ENCODE measurements around the gene PMEPA1. TPM values are rescaled to one million over a fixed set of nuclear protein-coding genes. Genes with fewer than 3 reads are reported as not detected.

The PMEPA1 gene
- total RNA-seq, 1 experiment from 2014 or later, result 89.8 TPM

DNA sequence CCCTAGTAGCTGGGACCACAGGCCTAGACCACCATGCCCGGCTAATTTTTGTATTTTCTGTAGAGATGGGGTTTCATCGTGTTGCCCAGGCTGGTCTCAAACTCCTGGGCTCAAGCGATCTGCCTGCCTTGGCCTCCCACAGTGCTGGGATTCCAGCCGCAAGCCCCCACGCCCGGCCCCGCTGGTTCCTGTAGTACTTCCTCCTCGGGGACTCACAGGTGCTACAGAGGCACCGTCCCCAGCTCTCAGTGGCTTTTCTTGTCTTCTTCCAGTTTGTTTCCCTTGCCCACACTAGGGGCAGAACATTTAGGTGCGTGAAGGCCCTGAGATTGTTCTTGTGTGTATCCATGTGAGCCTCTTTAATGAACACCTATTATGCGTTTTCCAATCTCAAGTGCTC is 88.8 kb downstream of the PMEPA1 start:
- TF ChIP-seq, protein P1, sequence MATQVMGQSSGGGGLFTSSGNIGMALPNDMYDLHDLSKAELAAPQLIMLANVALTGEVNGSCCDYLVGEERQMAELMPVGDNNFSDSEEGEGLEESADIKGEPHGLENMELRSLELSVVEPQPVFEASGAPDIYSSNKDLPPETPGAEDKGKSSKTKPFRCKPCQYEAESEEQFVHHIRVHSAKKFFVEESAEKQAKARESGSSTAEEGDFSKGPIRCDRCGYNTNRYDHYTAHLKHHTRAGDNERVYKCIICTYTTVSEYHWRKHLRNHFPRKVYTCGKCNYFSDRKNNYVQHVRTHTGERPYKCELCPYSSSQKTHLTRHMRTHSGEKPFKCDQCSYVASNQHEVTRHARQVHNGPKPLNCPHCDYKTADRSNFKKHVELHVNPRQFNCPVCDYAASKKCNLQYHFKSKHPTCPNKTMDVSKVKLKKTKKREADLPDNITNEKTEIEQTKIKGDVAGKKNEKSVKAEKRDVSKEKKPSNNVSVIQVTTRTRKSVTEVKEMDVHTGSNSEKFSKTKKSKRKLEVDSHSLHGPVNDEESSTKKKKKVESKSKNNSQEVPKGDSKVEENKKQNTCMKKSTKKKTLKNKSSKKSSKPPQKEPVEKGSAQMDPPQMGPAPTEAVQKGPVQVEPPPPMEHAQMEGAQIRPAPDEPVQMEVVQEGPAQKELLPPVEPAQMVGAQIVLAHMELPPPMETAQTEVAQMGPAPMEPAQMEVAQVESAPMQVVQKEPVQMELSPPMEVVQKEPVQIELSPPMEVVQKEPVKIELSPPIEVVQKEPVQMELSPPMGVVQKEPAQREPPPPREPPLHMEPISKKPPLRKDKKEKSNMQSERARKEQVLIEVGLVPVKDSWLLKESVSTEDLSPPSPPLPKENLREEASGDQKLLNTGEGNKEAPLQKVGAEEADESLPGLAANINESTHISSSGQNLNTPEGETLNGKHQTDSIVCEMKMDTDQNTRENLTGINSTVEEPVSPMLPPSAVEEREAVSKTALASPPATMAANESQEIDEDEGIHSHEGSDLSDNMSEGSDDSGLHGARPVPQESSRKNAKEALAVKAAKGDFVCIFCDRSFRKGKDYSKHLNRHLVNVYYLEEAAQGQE (IDR thresholded peaks at IDR 0.05; ENCODE audit: insufficient read depth in 1 of 2, low read depth in 2 of 2, low read length in 1 of 2), result no peak
- no peak overlapping the region for H3K27ac ChIP-seq (ENCODE audit: low read length)
- H3K36me3 ChIP-seq (ENCODE audit: control insufficient read depth, insufficient read depth, low read length), result no peaks in the 10 kb centered on the region
- POLR2A ChIA-PET, result no interaction called here
- H3K27me3 ChIP-seq (ENCODE audit: control insufficient read depth, insufficient read depth, low read length), result no peaks in the 10 kb centered on the region
- CTCF ChIA-PET, result interaction anchor here (0.8 kb wide), 1 partner anchor 10 kb away, joined by 5 read pairs; no protein-coding TSS in a partner anchor
- no TSS peak for BruUV-seq (replicated peaks)
- H3K4me1 ChIP-seq (ENCODE audit: control insufficient read depth, insufficient read depth, low read length), result peaks cover 5% of the 10 kb centered on the region; the same call in 1 of the 2 replicates
- ATAC-seq (no peak), DNase-seq (ENCODE audit: low read depth, low spot score) (no peak)
- intact Hi-C loops (cut with micrococcal nuclease; ENCODE audit: unreplicated experiment) (no loop called here), in situ Hi-C loops (cut with HindIII; ENCODE audit: low pct_unique_long_range_greater_than_20kb, low sequenced_read_pairs) (no loop called here)
- no peaks in the 10 kb centered on the region for H3K9me3 ChIP-seq (ENCODE audit: control insufficient read depth, insufficient read depth, low read depth, low read length)
- no peak overlapping the region for H3K4me3 ChIP-seq (ENCODE audit: low read depth in 2 of 2, low read length in 2 of 2)

DNA sequence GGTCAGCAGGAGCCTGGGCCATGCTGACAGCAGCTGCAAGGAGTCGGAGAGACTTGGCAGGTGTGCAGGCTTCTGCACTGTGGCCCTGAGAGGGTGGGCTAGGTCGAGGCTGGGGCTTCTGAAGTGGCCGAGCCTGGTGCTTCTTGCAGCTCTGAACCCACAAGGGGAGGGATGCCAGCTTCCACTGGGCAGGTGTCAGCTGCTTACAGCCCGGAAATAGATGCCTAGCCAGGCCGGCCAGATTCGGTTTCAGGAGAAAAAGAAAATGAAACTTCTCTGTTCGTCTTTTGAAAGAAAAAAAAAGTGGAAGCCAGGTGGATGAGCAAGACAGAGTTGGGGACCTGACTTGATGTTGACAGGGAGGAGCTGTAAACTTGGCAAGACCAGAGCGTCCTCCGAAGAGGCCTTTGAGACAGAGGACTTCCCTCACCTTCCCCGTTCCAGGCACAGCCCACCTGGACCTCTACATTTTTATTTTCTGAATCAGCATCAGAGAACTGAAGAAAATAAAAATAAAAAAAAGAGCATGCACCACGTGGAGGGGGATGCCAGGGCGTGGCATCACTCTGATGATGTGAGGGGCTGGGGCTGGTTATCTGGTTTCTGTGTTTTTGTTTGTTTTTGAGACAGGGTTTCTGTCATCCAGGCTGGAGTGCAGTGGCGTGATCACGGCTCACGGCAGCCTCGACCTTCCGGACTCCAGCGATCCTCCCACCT is 89.4 kb downstream of the PMEPA1 start, which contains the start of gene ZBP1:
TSS of gene ZBP1 (minus strand) at position 153 of the 717 bp plus-strand sequence. CDS start at position 22, 131 bp downstream.
- Histone ChIP-seq H3K4me3 (ENCODE audit: low read depth in 2 of 2, low read length in 2 of 2) (no peak within 1 kb of the TSS), H3K27me3 (ENCODE audit: control insufficient read depth, insufficient read depth, low read length) (no peaks in the 10 kb centered on the region), H3K4me1 (ENCODE audit: control insufficient read depth, insufficient read depth, low read length) (peaks cover 5% of the 10 kb centered on the region; the same call in 1 of the 2 replicates), H3K27ac (ENCODE audit: low read length) (no peak within 1 kb of the TSS), H3K9me3 (ENCODE audit: control insufficient read depth, insufficient read depth, low read depth, low read length) (no peaks in the 10 kb centered on the region), H3K36me3 (ENCODE audit: control insufficient read depth, insufficient read depth, low read length) (no peaks in the 10 kb centered on the region)
- in situ Hi-C loops (cut with HindIII; ENCODE audit: low pct_unique_long_range_greater_than_20kb, low sequenced_read_pairs) (no loop called here), intact Hi-C loops (cut with micrococcal nuclease; ENCODE audit: unreplicated experiment) (no loop called here)
- TF ChIP-seq SIN3A (IDR thresholded peaks at IDR 0.05; ENCODE audit: borderline replicate concordance, insufficient read depth, low read depth, low read length) (no peak), TCF7L2 (IDR thresholded peaks at IDR 0.05; ENCODE audit: low read depth, low read length) (no peak), POLR2AphosphoS5 (IDR thresholded peaks at IDR 0.05; ENCODE audit: low read depth, low read length) (no peak)
- TF ChIP-seq, protein P2, sequence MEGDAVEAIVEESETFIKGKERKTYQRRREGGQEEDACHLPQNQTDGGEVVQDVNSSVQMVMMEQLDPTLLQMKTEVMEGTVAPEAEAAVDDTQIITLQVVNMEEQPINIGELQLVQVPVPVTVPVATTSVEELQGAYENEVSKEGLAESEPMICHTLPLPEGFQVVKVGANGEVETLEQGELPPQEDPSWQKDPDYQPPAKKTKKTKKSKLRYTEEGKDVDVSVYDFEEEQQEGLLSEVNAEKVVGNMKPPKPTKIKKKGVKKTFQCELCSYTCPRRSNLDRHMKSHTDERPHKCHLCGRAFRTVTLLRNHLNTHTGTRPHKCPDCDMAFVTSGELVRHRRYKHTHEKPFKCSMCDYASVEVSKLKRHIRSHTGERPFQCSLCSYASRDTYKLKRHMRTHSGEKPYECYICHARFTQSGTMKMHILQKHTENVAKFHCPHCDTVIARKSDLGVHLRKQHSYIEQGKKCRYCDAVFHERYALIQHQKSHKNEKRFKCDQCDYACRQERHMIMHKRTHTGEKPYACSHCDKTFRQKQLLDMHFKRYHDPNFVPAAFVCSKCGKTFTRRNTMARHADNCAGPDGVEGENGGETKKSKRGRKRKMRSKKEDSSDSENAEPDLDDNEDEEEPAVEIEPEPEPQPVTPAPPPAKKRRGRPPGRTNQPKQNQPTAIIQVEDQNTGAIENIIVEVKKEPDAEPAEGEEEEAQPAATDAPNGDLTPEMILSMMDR (IDR thresholded peaks at IDR 0.05), result no peak
- TF ChIP-seq, protein P1 (IDR thresholded peaks at IDR 0.05; ENCODE audit: insufficient read depth in 1 of 2, low read depth in 2 of 2, low read length in 1 of 2), result no peak
- ChIA-PET CTCF (no interaction called here), POLR2A (interaction anchor here (0.6 kb wide), 1 partner anchor 68 kb away, joined by 8 read pairs; no protein-coding TSS in a partner anchor)
- no peak for DNase-seq (ENCODE audit: low read depth, low spot score)
- no TSS peak for BruUV-seq (replicated peaks)
- no peak for ATAC-seq
